WTC11 (cell line): ENCODE results near the gene RBCK1.

Source experiments
- JUN ChIP-seq: sonication (generic); formaldehyde crosslinking; IDR thresholded peaks from 2 replicates; pipeline ENCODE4 v1.8.0; 2023; ENCODE audit warnings: mild to moderate bottlenecking, missing genetic modification reagents
- TCF7 ChIP-seq: sonication (generic); formaldehyde crosslinking; IDR thresholded peaks from 2 replicates; pipeline ENCODE4 v1.8.0; 2022; ENCODE audit warnings: mild to moderate bottlenecking, low read depth, missing genetic modification reagents, moderate library complexity
- TP53 ChIP-seq: sonication (generic); formaldehyde crosslinking; IDR thresholded peaks from 2 replicates; pipeline ENCODE4 v1.8.1; 2023; ENCODE audit warnings: mild to moderate bottlenecking, missing genetic modification reagents
- ZNF396 ChIP-seq: fragments of 250-450 bp; sonication (Bioruptor Pico); IDR thresholded peaks from 2 replicates; pipeline ENCODE4 v1.8.0; 2021; ENCODE audit warnings: mild to moderate bottlenecking, moderate library complexity, borderline replicate concordance

DNA sequence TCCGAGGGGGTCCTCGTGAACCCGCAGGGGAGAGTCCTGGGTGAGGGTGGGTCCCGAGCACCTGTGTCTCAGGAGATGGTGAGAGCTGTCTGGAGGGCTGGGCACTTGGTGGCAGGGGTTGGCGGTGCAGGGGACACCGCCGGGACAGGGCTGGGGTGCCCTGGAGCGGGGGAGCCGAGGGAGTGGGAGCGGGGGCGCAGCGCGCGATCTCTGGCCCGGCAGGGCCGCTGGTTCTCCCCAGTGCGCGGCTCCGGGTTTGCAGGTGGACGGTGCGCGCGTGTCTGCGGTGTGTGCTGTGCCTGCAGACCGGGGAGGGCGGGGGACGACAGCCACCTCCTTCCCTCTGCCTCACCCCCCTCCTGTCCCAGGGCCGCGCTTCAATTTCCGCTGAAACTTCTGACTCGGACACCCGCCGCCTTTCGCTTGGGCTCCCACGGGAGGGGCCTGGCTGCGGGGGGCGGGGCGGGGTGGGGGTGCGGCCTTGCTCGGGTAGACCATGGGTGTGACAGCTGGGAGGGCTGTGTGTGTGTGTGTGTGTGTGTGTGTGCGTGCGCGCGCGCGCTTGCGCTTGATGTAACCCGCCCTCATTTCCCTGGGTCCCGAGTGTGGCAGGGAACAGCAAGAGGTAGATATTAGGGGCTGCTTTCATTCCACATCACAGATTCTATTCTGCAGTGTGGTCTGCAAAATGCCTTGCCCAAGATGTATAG lies 26.4 kb upstream of the RBCK1 start:
- TF ChIP-seq ZNF396 = no peak
- no peak for TF ChIP-seq TP53 (CRISPR knock-in tag)
- TF ChIP-seq JUN (CRISPR knock-in tag) = no peak
- TF ChIP-seq TCF7 (CRISPR knock-in tag) = no peak
